Activated CD8-positive, alpha-beta memory T cell treated with anti-CD3 and anti-CD28 coated beads, Interleukin-2, amount 50 U/mL, for 1 hour (primary cell): ENCODE results near the gene PDCD1LG2.

ENCODE experiments used
- DNase-seq: peaks from one replicate; pipeline ENCODE4 v3.0.0-alpha.2; 2020; ENCODE audit errors: extremely low read depth

PDCD1LG2 gene

DNA sequence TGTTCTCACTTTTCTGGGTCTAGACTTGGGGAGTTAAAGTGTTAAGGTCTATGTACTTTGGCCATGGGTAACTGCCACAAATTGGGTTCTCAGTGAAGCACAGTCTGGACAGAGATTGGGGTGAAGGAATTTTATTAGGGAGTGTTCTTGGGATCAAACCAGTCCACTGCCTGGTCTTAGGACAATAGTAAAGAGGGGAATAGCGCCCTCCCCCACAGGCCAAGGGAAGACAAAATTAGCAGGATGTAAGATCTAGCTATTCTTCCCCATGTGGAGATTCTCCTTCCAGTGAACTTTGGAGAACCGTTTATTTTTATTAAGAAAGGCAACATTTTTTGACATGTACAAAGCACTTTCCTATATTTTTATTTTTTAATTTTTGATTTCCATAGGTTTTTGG is 100.2 kb downstream of the PDCD1LG2 start:
- no peak for DNase-seq

GRCh38 chr9:5611321-5612184 is 101.2 kb downstream of the PDCD1LG2 start:
- no peak for DNase-seq

GRCh38 chr9:5612185-5612530 is 101.8 kb downstream of the PDCD1LG2 start:
- DNase-seq = no peak

- DNase-seq = no peak
Measured at GRCh38 chr9:5614192-5614591, 103.9 kb downstream of the PDCD1LG2 start.

DNA sequence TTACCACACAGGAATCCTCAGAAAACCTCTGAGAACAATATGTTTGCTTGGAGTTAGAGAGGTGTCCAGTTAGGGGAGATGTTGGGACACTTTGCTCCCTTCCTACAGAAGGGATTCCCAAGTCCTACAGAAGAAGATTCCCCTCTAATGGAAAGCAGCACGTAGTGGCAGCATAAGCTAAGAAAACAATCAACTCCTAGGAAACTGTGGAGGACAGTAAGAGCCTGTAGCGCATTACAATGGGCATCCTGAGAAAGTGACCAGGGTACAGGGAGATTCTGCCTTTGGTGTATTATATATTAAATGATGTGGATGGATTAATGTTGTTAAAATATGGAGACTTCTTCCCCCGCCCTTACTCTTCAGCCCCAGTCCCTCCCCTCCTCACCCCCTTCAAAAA is 104.7 kb downstream of the PDCD1LG2 start:
- no peak for DNase-seq

- DNase-seq = no peak
Measured at GRCh38 chr9:5617749-5618148, 107.4 kb downstream of the PDCD1LG2 start.

- no peak for DNase-seq
Measured at GRCh38 chr9:5620494-5620893, 110.2 kb downstream of the PDCD1LG2 start.
